Middle frontal gyrus (tissue), 1 donor: ENCODE results near the gene CACNA1E.
A peak's percentile ranks its signal among the peaks of the same experiment; 100 is the strongest.

Experiments
- DNase-seq: peaks from one replicate; pipeline ENCODE4 v3.0.0-alpha.2; 2015; ENCODE audit warnings: low spot score; ENCODE audit errors: extremely low spot score

CACNA1E gene

DNA sequence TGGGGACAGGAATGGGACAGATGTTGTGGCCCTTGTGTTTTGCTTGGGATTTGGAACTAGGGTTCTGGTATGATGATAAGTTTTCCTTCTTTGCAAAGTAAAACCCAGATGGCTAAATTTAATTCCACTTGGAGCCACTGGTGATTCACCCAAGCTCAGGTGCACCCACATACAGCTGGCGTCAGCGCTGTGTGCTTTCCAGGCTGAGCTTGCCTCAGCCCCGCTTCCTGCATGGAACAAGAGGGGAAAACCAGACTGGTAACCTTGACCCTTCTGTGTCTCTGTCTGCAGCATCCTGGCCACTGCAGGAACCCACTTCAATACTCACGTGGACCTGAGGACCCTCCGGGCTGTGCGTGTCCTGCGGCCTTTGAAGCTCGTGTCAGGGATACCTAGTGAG, 94.2 kb downstream of the CACNA1E start:
- DNase-seq = peak; percentile 32

GRCh38 chr1:181583598-181583997, 100.3 kb downstream of the CACNA1E start:
- DNase-seq = no peak

DNA sequence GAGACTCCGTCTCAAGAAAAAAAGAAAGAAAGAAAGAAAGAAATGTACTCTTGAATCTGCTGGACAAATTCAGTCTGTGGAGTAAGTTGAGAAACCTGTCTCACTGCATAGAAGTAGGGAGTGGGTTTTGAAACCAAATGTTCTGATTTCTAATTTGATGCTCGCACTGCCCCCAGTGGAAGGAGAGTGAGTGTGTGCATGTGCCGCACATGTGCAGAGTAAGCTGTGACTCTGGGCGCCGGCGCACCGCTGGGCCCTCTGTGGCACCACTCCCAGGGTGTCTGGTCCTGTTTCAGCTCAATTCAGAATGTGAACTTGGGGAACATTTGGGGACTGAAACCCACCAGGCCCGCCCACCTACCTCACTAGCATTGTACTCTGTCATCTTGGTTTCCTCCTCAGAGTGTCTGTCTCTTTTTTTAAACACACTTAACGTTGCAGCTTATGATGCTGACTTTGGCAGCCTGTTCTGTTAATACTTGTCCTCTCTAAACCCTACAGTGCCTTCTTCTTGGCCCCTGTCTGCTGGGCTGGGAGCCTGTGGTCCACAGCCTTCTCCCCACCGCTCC, 104.6 kb downstream of the CACNA1E start:
- no peak for DNase-seq

DNA sequence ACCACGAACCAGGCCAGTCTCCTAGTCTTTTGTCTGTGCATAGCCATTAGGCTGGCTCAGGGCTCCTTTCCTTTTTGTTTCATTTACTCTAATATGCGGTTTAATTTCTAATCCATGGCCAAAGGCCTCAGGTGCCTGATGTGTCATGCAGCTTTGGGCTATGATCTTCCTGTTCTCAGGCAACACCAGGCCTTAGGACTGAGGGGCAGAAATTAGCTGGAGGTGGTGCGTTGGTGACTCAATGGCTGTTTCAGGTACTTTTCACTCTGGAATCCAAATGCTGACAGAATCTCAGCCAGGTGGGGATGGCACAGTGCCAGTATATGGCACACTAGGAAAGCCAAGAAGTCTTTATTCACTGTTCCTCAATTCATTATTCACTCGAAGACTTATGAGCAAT, 105.3 kb downstream of the CACNA1E start:
- no peak for DNase-seq

DNA sequence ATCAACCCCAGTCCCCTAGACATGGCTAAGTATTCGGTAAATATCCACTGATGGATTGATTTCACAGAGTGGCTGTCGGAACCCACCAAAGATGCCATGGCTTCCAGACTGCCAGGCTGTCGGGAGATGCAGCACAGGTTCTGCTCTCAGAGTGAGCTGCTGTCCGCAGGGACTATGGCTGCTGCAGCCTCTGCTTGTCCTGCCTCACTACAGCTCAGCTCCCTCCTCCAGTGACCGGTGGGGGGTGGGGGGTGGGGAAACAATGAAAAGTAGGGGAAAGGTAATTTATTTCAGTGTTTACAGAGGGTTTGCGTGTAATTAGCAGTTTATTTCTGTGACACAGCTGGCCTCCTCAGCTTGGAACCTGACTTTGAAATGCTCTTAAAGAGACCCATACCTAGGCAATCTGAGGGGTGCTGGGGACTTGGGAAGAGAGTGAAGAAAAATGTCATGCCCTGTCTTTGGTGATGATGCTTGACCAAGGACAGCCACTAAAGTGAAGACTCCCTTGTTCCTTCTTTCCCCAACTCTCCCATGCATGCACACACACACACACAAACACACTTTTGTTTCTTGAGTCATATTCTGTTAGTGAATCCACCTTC, 109.0 kb downstream of the CACNA1E start:
- DNase-seq = no peak

GRCh38 chr1:181593042-181593441, 109.7 kb downstream of the CACNA1E start:
- DNase-seq = no peak

DNA sequence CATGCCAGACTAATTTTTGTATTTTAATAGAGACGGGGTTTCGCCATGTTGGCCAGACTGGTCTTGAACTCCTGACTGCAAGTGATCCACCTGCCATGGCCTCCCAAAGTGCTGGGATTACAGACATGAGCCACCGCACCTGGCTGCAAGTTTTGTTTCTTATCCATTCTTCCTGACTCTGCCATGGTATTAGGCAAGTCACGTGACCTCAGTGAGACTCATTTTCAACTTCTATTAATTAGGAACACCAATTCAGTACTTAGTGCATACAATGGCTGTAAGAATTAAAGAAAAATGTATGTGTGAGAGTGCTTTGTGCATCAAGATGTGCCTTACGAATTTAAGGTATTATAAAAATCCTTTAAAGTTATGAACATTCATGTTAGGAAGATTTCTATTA, 111.2 kb downstream of the CACNA1E start:
- no peak for DNase-seq

DNA sequence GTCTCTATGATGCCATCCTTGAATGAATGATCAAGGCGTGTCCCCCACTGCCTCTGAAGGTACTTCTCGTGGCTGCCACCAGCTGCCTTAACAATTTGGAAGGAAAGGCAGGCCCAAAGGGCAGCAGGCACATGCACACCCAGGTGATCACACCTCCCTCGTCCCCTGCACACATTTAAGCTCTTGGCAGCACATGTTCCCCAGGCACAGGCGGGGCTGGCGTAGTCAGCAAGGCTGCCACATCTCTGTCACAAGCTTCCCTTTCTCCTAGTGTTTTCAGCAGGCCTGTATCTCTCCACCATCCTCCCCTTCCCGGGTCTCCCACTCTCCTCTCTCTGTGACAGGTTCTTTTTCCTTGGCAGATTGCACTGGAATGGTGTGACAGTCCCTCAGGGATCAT, 111.9 kb downstream of the CACNA1E start:
- no peak for DNase-seq

- DNase-seq = no peak
Observed at GRCh38 chr1:181601186-181601950, 118.1 kb downstream of the CACNA1E start.

DNA sequence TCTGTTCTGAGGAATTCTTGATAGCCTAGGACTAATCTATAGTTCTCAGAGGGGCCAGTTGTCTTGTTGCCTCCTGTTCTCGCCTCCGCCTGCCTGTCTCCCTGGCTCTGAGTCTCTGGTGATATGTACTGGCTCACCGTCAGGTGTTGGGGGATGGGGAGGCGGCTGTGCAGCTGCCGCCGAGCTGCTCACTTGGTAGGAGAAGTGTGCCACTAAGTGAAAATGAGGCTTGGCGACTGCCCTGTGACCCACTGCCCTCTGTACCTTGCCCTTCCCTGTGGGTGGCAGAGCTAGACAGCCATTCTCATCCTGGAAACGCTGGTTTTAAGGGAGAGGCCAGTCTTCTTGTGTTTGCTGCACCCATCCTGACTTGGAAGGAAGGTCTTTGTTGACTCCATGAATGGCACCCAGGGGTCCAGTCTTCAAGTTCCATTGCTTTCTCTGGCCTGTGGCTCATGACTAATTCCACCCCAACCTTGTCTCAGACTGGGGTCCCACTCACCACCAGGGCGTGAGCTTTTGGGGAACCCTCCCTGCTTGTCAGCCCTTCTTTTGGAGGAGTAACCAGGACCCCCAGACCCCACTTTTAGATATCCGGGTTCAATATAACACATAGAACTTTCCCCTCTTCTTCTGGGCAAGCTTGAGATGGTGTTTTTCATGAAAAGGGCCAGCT, 120.6 kb downstream of the CACNA1E start:
- no peak for DNase-seq

DNA sequence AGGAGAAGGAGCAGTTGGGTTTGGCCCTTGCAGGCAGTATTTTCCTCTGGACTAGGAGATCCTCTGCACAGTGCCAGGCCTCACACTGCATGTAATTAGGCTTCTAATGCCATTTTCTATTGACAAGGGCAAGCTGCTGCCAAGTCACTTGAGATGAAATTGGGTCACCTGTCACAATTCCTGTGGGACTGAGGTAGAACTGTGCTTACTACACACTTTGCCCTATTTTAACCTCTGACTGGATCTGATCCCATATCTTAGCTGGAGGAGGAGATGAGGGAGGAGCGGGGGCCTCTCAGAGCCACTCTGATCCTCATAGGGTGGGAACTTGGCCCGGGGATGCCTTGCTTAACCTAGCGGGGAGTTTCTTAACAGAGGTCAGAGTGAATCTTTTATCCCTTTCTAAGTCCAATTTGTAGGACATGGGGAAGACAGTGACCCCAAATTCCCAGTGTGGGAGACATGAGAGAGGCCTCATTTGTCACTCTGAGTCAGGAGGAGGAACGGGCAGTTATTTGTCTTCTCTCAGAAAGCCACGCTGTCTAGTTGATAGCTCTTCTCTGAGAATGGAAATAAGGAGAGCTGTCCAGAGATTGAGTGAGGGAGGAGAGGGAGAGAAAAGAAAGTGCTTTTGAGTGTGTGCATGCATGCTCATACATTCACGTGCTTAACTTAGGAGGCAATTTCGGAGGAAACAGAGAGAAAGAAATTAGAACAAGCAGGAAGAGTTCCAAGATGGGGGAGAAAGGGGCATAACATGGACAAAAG, 121.3 kb downstream of the CACNA1E start:
- DNase-seq = no peak

DNA sequence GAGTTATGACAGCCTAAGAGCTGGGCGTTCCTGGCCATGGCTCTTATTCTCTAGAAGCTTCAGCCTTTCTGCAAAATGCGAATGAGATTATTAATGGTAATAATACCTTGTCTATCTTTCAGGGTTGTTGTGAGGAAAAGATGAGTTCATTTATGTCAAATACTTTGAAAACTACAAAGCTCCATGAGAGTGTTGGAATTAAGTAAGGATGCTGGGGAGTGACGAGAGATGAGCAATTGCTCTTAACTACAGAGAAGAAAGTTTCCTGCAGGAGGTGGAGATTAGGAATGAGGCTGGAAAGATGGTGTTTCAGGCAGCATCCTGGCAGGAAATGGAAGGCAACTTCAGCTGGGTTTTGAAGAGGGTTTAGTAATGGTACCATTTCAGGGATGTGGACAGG, 124.2 kb downstream of the CACNA1E start:
- DNase-seq = no peak

- no peak for DNase-seq
Observed at GRCh38 chr1:181608386-181608785, 125.1 kb downstream of the CACNA1E start.

DNA sequence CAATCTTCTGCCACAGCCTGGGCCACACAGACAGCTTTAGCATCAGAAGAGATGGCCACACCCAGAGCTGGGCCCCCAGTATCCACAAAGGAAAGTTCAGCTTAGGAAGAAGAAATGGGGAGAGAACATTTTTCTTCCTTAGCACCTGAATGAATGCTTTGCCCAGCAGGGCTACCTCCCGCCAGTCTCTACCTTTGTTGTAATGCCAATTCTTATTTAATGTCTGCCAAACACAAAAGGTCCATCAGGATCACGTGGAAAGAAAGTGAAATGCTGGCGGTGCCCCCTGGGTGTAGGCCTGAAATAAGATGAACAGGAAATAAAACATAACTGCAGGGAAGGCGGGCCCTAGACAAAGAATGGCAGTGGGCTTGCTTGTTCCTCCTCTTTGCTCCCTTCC, 125.6 kb downstream of the CACNA1E start:
- no peak for DNase-seq

- no peak for DNase-seq
Observed at GRCh38 chr1:181612100-181612499, 128.8 kb downstream of the CACNA1E start.

DNA sequence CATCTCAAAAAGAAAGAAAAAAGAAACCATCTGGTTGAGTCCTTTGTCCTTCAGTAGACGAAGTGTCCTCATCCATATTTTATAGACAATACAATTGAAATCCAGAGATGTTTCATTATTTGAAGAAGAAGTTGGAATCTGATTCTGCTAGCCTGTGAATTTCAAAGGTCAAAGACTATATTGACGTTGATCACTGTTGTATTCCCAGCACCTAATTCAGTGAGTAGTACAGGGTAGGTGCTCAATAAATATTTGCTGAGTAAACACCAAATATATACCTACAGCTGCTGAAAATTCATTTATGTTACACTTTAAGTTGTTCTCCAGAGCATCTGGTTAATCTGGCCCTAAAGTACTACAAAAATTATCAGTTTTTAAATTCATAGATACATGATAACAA, 135.2 kb downstream of the CACNA1E start:
- DNase-seq = no peak

- no peak for DNase-seq
Observed at GRCh38 chr1:181620183-181620582, 136.9 kb downstream of the CACNA1E start.

- no peak for DNase-seq
Observed at GRCh38 chr1:181623850-181624249, 140.5 kb downstream of the CACNA1E start.

DNA sequence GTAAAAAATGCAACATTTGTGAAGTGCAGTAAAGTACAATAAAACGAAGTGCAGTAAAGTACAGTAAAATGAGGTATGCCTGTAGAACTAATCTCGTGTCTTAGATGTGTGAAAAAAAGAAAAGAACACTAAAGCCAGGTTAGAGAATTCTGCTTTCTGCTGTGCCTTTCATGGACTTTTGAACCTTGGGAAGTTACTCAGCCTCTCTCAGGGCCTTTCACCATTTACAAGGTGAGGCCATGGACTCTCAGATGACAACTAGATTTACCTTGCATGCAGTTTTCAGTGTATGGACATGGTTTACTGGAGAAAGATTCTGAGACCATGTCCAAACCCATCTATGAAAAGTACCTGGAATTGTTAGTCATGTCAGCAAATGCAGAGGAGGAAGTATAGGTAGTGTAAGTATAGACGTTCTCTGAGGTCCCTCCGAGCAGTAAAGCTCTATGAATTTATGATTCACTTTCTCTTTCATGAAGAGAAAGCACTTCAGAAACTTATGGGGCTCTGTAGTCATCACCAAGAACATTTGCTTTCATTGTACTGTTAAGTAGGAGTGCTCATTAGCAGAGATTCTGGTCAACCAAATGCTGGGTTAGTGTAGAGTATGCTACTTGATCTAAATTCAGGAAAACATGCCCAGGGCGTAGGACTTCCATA, 143.1 kb downstream of the CACNA1E start:
- no peak for DNase-seq

DNA sequence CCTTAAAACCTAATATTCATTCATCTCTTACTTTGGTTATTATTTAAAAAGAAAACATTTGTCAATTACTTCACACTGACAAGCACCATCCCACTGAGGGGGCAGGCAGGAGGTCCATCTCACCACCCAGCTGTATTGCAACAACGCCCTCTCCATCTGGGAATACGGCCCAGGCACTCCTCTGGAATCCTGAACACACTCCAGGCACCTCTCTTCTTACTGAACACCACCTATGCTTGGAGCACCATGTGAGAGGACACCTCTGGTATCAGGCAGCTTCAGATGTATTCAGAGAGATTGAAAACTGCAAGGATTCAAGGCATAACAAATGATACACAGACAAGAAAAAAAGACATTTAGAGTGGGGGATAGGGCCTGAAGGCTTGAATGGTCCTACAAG, 147.1 kb downstream of the CACNA1E start:
- DNase-seq = no peak

- no peak for DNase-seq
Observed at GRCh38 chr1:181630838-181631237, 147.5 kb downstream of the CACNA1E start.
